Neural progenitor cell (in vitro differentiated cells): ENCODE data around the gene PHOX2B.

Experiments used
- CTCF ChIP-seq: fragments of 200-600 bp; sonication (generic); IDR thresholded peaks from 2 replicates; pipeline ENCODE4 v1.5.1; 2017; ENCODE audit warnings: antibody characterized with exemption, mild to moderate bottlenecking
- EZH2phosphoT487 ChIP-seq: fragments of 200-600 bp; sonication (generic); IDR thresholded peaks from 2 replicates; pipeline ENCODE4 v1.6.1; 2017; ENCODE audit warnings: antibody characterized with exemption

DNA sequence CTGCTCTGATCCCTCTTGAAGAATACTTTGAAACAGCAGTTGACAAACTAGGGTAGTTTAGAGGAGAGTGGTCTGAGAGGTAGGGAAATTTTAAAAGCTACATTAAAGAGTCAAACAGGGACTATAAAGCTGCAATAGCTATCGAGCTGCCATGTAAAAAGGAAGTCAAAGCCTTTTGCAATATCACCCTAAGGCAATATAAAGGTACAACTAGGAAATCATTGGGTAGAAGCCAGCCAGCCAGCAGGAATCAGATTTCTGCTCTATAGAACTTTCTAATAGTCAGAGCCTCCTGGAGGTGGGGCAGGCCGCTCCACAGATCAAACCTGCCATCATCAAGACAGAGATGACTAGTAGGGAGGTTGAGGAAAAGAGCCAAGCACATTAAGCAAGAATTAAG, 15.2 kb upstream of the PHOX2B start:
- no peak for TF ChIP-seq CTCF
- TF ChIP-seq EZH2phosphoT487, result no peak
